AG04450 (cell line): ENCODE data around the gene GALNT6. TPM values are rescaled to one million over a fixed set of nuclear protein-coding genes. Genes with fewer than 3 reads are reported as not detected.

Experiments used
- CTCF ChIA-PET: fragments of 300-600, 350-600 bp; formaldehyde crosslinking; extraction: SDS; loops from one replicate; lab custom pipeline; 2022; ENCODE audit warnings: antibody characterized with exemption, inconsistent platforms; lab: Charles Lee
- POLR2A ChIA-PET: fragments of 350-600 bp; formaldehyde crosslinking; extraction: SDS; loops from one replicate; lab custom pipeline; 2021; ENCODE audit warnings: antibody characterized with exemption, inconsistent platforms; lab: Yijun Ruan, JAX
- DNase-seq: peaks from one replicate; pipeline ENCODE4 v3.0.0-alpha.2; 2011; ENCODE audit warnings: low read depth, low spot score
- H3K27ac ChIP-seq: one replicate; pipeline ENCODE4 v1.5.1; 2012; ENCODE audit warnings: low read depth, low read length, control low read depth
- H3K27me3 ChIP-seq: one replicate; pipeline ENCODE4 v1.6.0; 2012; ENCODE audit warnings: low read length; ENCODE audit not compliant: control insufficient read depth, insufficient read depth
- H3K4me3 ChIP-seq: 2 replicates; pipeline ENCODE4 v1.5.1; 2011; ENCODE audit warnings: mild to moderate bottlenecking, low read depth, low read length, control low read depth
- H3K9me3 ChIP-seq: 2 replicates; pipeline ENCODE4 v1.5.1; 2012; ENCODE audit warnings: low read length; ENCODE audit not compliant: control insufficient read depth, insufficient read depth
- polyA plus RNA-seq: library from polyadenylated mRNA; depleted of rRNA; stranded (reverse); fragments of >200 nt; gene quantifications from 2 replicates; pipeline ENCODE4 v1.2.3, GENCODE V29; 2011
- TF ChIP-seq, protein P1 (sequence below): IDR thresholded peaks from 2 replicates; pipeline ENCODE4 v1.5.1; 2011; ENCODE audit warnings: low read depth, low read length, control low read depth, inconsistent platforms

GALNT6 gene
- polyA plus RNA-seq, 1 experiment, result 31.1 TPM

DNA sequence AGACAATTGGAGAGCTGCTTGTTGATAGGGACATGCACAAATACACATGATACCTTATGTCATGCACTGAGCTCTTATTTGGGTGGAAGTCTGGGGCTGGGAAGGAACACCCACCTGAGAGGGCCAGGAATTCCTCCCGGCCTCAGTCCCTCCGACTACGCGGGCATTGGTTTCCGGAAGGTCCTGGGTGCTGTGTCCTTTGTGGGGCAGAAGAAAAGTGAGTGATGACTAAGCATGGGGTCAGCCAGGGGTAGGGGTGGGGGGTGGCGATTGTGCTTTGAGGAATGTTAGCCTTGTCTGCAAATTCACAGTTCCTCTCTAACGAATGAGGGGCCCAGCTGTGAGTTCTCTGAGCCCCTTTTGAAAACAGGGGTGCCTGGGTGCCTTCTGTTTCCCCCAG is 45.5 kb downstream of the GALNT6 start:
- Histone ChIP-seq H3K27ac (peak overlapping the region; percentile 11), H3K27me3 (no peaks in the 10 kb centered on the region), H3K9me3 (no peaks in the 10 kb centered on the region; the same call in 1 of the 2 replicates), H3K4me3 (no peak overlapping the region)
- POLR2A ChIA-PET, result interaction anchor here (0.7 kb wide), 2 partner anchors 11 to 945 kb away, joined by 3 to 5 read pairs; partner anchors contain the start of gene LARP4
- no peak for DNase-seq
- TF ChIP-seq, protein P1, sequence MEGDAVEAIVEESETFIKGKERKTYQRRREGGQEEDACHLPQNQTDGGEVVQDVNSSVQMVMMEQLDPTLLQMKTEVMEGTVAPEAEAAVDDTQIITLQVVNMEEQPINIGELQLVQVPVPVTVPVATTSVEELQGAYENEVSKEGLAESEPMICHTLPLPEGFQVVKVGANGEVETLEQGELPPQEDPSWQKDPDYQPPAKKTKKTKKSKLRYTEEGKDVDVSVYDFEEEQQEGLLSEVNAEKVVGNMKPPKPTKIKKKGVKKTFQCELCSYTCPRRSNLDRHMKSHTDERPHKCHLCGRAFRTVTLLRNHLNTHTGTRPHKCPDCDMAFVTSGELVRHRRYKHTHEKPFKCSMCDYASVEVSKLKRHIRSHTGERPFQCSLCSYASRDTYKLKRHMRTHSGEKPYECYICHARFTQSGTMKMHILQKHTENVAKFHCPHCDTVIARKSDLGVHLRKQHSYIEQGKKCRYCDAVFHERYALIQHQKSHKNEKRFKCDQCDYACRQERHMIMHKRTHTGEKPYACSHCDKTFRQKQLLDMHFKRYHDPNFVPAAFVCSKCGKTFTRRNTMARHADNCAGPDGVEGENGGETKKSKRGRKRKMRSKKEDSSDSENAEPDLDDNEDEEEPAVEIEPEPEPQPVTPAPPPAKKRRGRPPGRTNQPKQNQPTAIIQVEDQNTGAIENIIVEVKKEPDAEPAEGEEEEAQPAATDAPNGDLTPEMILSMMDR, result no peak
- CTCF ChIA-PET, result interaction anchor here (0.6 kb wide), 1 partner anchor 215 kb away, joined by 4 read pairs; no protein-coding TSS in a partner anchor

GRCh38 chr12:51343201-51343600 is 48.0 kb downstream of the GALNT6 start:
- TF ChIP-seq, protein P1, result no peak
- no peaks in the 10 kb centered on the region for H3K27me3 ChIP-seq
- H3K9me3 ChIP-seq, result no peaks in the 10 kb centered on the region; the same call in 1 of the 2 replicates
- H3K27ac ChIP-seq, result no peak overlapping the region
- no peak for DNase-seq
- ChIA-PET POLR2A (interaction anchor here (0.7 kb wide), 1 partner anchor 1130 kb away, joined by 3 read pairs; no protein-coding TSS in a partner anchor), CTCF (no interaction called here)
- H3K4me3 ChIP-seq, result no peak overlapping the region

DNA sequence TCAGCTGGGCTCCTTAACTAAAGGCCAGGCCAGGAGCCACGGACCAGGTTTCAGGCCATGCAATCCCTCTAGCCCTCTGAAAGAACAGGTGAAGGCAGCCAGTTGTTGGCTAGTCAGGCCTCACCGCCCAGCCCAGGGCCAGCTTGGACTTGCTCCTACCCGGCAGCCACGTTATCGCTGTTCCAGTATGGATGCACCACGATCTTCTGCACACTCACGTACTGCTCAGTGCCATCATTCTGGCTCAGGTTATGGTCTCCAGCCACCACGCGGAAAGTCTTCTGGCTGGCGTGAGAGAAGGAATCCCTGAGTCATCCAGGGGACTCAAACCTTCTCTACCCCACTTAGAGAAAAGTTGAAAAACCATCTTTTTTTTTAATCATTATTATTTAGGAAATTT is 48.8 kb downstream of the GALNT6 start:
- CTCF ChIA-PET, result interaction anchor here (0.6 to 3.9 kb wide), 5 partner anchors 9 to 295 kb away, joined by 3 to 38 read pairs (median 14); partner anchors contain the start of gene POU6F1
- no peaks in the 10 kb centered on the region; the same call in 1 of the 2 replicates for H3K9me3 ChIP-seq
- TF ChIP-seq, protein P1, result no peak
- no peaks in the 10 kb centered on the region for H3K27me3 ChIP-seq
- POLR2A ChIA-PET, result interaction anchor here (0.7 to 2.1 kb wide), 2 partner anchors 259 to 1130 kb away, joined by 3 to 11 read pairs; partner anchors contain the start of gene CSRNP2
- no peak overlapping the region for H3K27ac ChIP-seq
- no peak overlapping the region for H3K4me3 ChIP-seq
- no peak for DNase-seq

GRCh38 chr12:51341251-51342007 is 49.8 kb downstream of the GALNT6 start:
- no peak overlapping the region for H3K27ac ChIP-seq

More at GRCh38 chr12:51341251-51342007, 49.8 kb downstream of the GALNT6 start:
- TF ChIP-seq, protein P1, result peak; percentile 100
- H3K9me3 ChIP-seq, result no peaks in the 10 kb centered on the region
- H3K4me3 ChIP-seq, result peak overlapping the region; percentile 10
- ChIA-PET POLR2A (interaction anchor here (0.6 to 2.1 kb wide), 6 partner anchors 70 to 278 kb away, joined by 3 to 11 read pairs (median 5); partner anchors contain the start of genes CSRNP2, DAZAP2 and POU6F1), CTCF (interaction anchor here (0.5 to 3.9 kb wide), 49 partner anchors 10 to 576 kb away, joined by 3 to 38 read pairs (median 5); partner anchors contain the start of genes DAZAP2, LETMD1, POU6F1 and SLC11A2)
- H3K27me3 ChIP-seq, result no peaks in the 10 kb centered on the region
- peak; percentile 26 for DNase-seq
